ENCODE measurements around the gene RNF141. TPM values are rescaled to one million over a fixed set of nuclear protein-coding genes. Genes with fewer than 3 reads are reported as not detected.

Gene RNF141
- total and polyA plus RNA-seq, 10 of the 15 experiments (the other 5 are each of a cell fraction or from before 2014, with no cell fraction given) = 7.6 to 36.8 (median 13.6) TPM

- H3K27ac ChIP-seq (ENCODE audit: control insufficient read depth, insufficient read depth) = no peak overlapping the region
- ChIA-PET CTCF (interaction anchor here (0.6 kb wide), 1 partner anchor 1232 kb away, joined by 4 read pairs; no protein-coding TSS in a partner anchor), POLR2A (no interaction called here), SMC1A (ENCODE audit: uncharacterized antibody, unreplicated experiment) (interaction anchor here (1.2 to 4.9 kb wide), 2 partner anchors 14 to 131 kb away, joined by 3 to 25 read pairs; no protein-coding TSS in a partner anchor), RAD21 (ENCODE audit: unreplicated experiment) (no interaction called here)
- intact Hi-C loops (cut with micrococcal nuclease; ENCODE audit: unreplicated experiment) (loop anchor here (5.0 kb wide), 1 partner anchor 87 kb away; the partner anchor contains the start of gene AMPD3), in situ Hi-C loops (cut with MboI) (no loop called here)
- H3K4me1 ChIP-seq (ENCODE audit: control insufficient read depth, insufficient read depth, low read length) = peaks cover 5% of the 10 kb centered on the region
- no peak overlapping the region for H3K4me2 ChIP-seq (ENCODE audit: control insufficient read depth, insufficient read depth)
- ATAC-seq (no peak), DNase-seq (ENCODE audit: low read depth, low spot score) (no peak), FAIRE-seq (no peak)
- no peak overlapping the region for H3K4me3 ChIP-seq
- H4K20me1 ChIP-seq (ENCODE audit: control insufficient read depth, insufficient read depth) = no peaks in the 10 kb centered on the region
- no peak overlapping the region for H3K9ac ChIP-seq (ENCODE audit: control insufficient read depth, insufficient read depth, low read length)
- 14% methylated on average over 7 of the region's 7 CpGs for WGBS (ENCODE audit: insufficient coverage, insufficient replicate concordance, low lambda C conversion rate, missing lambda C conversion rate)
- no peaks in the 10 kb centered on the region for H3K36me3 ChIP-seq (ENCODE audit: control insufficient read depth in 2 of 2, insufficient read depth in 2 of 2, low read length in 1 of 2)
- no peaks in the 10 kb centered on the region for H3K79me2 ChIP-seq (ENCODE audit: control insufficient read depth, insufficient read depth, low read length)
- H3K27me3 ChIP-seq (replicated peaks in 1 of 2; ENCODE audit: control insufficient read depth in 2 of 2, insufficient read depth in 2 of 2, low read length in 1 of 2) = peaks cover 0 to 9% of the 10 kb centered on the region in 2 experiments; a peak in 2 of 4 replicates
- no peaks in the 10 kb centered on the region; the same call in 2 of the 3 replicates for H3K9me3 ChIP-seq (replicated peaks; ENCODE audit: control insufficient read depth, insufficient read depth, low read length)
- no TSS peak for BruUV-seq (replicated peaks)
- H2AFZ ChIP-seq (ENCODE audit: control insufficient read depth, low read depth, low read length) = no peak overlapping the region
- TF ChIP-seq USF2 (IDR thresholded peaks at IDR 0.05; ENCODE audit: borderline replicate concordance, low read depth, low read length) = no peak
- TF ChIP-seq IRF3 (IDR thresholded peaks at IDR 0.05) = no peak
- TF ChIP-seq ZBTB33 (IDR thresholded peaks at IDR 0.05) = no peak
- no peak for TF ChIP-seq FOXM1 (IDR thresholded peaks at IDR 0.05; ENCODE audit: low read depth, low read length)
- no peak for TF ChIP-seq ZBTB11 (CRISPR knock-in tag; IDR thresholded peaks at IDR 0.05)
- no peak for TF ChIP-seq SUPT20H (IDR thresholded peaks at IDR 0.05; ENCODE audit: borderline replicate concordance, control insufficient read depth, low read depth, low read length)
- no peak for TF ChIP-seq BHLHE40 (IDR thresholded peaks at IDR 0.05; ENCODE audit: borderline replicate concordance in 1 of 2, low read depth in 2 of 2, low read length in 1 of 2)
- TF ChIP-seq POU2F2 (IDR thresholded peaks at IDR 0.05; ENCODE audit: borderline replicate concordance, low read depth, low read length) = no peak
- no peak for TF ChIP-seq ZNF274 (IDR thresholded peaks at IDR 0.05; ENCODE audit: insufficient read depth, insufficient read length)
- no peak for TF ChIP-seq ESRRA (IDR thresholded peaks at IDR 0.05; ENCODE audit: low read length)
- TF ChIP-seq RB1 (IDR thresholded peaks at IDR 0.05; ENCODE audit: borderline replicate concordance) = no peak
These were observed 3.8 kb upstream of the RNF141 start for GRCh38 chr11:10544491-10545465.

Measured in GM12878 (cell line).